Measurements from ENCODE around the gene SPO11. TPM values are rescaled to one million over a fixed set of nuclear protein-coding genes. Genes with fewer than 3 reads are reported as not detected.
"Not testable (repeated sequence)": the region's sequence is repeated elsewhere in the genome, so short reads cannot be mapped to it uniquely, and the experiment has no call there.

Gene SPO11
- total and polyA plus RNA-seq, 2 of the 13 experiments (the other 11 are each of a cell fraction or from before 2014, with no cell fraction given): not detected

DNA sequence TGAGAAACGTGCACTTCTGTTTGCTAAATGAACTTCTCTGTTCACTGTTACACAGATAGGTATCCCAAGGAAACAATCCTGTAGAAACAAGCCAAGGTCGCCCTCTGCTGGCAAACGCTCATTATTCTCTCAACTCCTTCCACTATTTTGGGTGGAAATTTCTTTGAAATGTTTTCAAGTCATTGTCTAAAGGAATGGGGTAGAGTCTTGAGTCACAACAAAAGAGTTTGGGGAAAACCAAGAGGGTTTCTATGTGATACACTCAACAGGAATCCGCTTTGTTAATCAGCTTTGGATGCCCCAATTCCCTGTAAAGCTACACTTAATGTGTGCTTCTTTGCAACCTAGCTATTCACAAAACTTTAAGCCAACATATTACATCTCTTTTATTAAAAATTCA lies 16.9 kb downstream of the SPO11 start (continued):
- TF ChIP-seq STAG1 (CRISPR knock-in tag; IDR thresholded peaks at IDR 0.05) (peak; percentile 98), FOXA3 (CRISPR knock-in tag; IDR thresholded peaks at IDR 0.05) (no peak)

GRCh38 chr20:57347393-57347792 lies 17.8 kb downstream of the SPO11 start:
- TF ChIP-seq GATAD1 (CRISPR knock-in tag; IDR thresholded peaks at IDR 0.05): no peak
- peak; percentile 56 for TF ChIP-seq ZNF629 (CRISPR knock-in tag; conservative IDR thresholded peaks at IDR 0.05)
- no peak for ATAC-seq
- Histone ChIP-seq H4K20me1 (ENCODE audit: insufficient read depth, low read length) (peaks cover 10% of the 10 kb centered on the region), H3K4me1 (ENCODE audit: insufficient read depth, low read length) (peaks cover 6% of the 10 kb centered on the region), H3K4me2 (ENCODE audit: low read depth, low read length) (no peak overlapping the region), H3K79me2 (ENCODE audit: insufficient read depth, low read length) (peaks cover 12% of the 10 kb centered on the region), H2AFZ (ENCODE audit: low read length) (no peak overlapping the region), H3K27ac (ENCODE audit: extremely low read length, insufficient read depth, low read length) (no peak overlapping the region), H3K4me3 (replicated peaks in 1 of 3; ENCODE audit: insufficient read depth in 1 of 3, low read depth in 2 of 3, low read length in 3 of 3) (no peak overlapping the region), H3K36me3 (replicated peaks in 1 of 2; ENCODE audit: control insufficient read depth in 1 of 2, insufficient read depth in 2 of 2, low read length in 2 of 2) (no peaks in the 10 kb centered on the region), H3K27me3 (ENCODE audit: control insufficient read depth in 1 of 2, insufficient read depth in 2 of 2, low read length in 2 of 2) (no peaks in the 10 kb centered on the region; a peak in 1 of 5 replicates), H3K9ac (ENCODE audit: insufficient read depth, low read depth, low read length) (no peak overlapping the region), H3K9me3 (ENCODE audit: low read length) (no peaks in the 10 kb centered on the region)
- POLR2A ChIA-PET: no interaction called here
- in situ Hi-C loops (cut with HindIII; ENCODE audit: extremely low pct_ligation_motif_present, low pct_unique_long_range_greater_than_20kb) (no loop called here), intact Hi-C loops (cut with micrococcal nuclease; ENCODE audit: unreplicated experiment) (loop anchor here (5.0 to 10.0 kb wide), 2 partner anchors 85 to 103 kb away; no protein-coding TSS in a partner anchor)
- WGBS (ENCODE audit: low lambda C conversion rate): 26% methylated on average over 4 of the region's 4 CpGs
- no TSS peak for BruUV-seq (replicated peaks)
- CTCF ChIA-PET (ENCODE audit: low intra/inter-chr PET ratio, low total read pairs): interaction anchor here (6.5 kb wide), 1 partner anchor 256 kb away, joined by 176 read pairs; no protein-coding TSS in a partner anchor
- DNase-seq (ENCODE audit: low spot score): no peak
- FAIRE-seq: no peak

- WGBS (ENCODE audit: low lambda C conversion rate): 87% methylated on average over 30 of the region's 47 CpGs
- H3K27ac ChIP-seq (ENCODE audit: extremely low read length, insufficient read depth, low read length): not testable (repeated sequence)
Measured at GRCh38 chr20:57348200-57348921, 18.8 kb downstream of the SPO11 start.

More at GRCh38 chr20:57348200-57348921, 18.8 kb downstream of the SPO11 start:
- in situ Hi-C loops (cut with HindIII; ENCODE audit: extremely low pct_ligation_motif_present, low pct_unique_long_range_greater_than_20kb); H3K36me3 ChIP-seq (replicated peaks in 1 of 2; ENCODE audit: control insufficient read depth in 1 of 2, insufficient read depth in 2 of 2, low read length in 2 of 2); ATAC-seq; H3K4me2 ChIP-seq (ENCODE audit: low read depth, low read length); H4K20me1 ChIP-seq (ENCODE audit: insufficient read depth, low read length); FAIRE-seq; POLR2A ChIA-PET; H3K4me3 ChIP-seq (replicated peaks in 1 of 3; ENCODE audit: insufficient read depth in 1 of 3, low read depth in 2 of 3, low read length in 3 of 3); BruUV-seq (replicated peaks); H2AFZ ChIP-seq (ENCODE audit: low read length); H3K27me3 ChIP-seq (ENCODE audit: control insufficient read depth in 1 of 2, insufficient read depth in 2 of 2, low read length in 2 of 2); DNase-seq (ENCODE audit: low spot score); H3K9ac ChIP-seq (ENCODE audit: insufficient read depth, low read depth, low read length); H3K9me3 ChIP-seq (ENCODE audit: low read length): not testable (repeated sequence)
- CTCF ChIA-PET (ENCODE audit: low intra/inter-chr PET ratio, low total read pairs): interaction anchor here (6.5 kb wide), 1 partner anchor 257 kb away, joined by 176 read pairs; no protein-coding TSS in a partner anchor
- intact Hi-C loops (cut with micrococcal nuclease; ENCODE audit: unreplicated experiment): loop anchor here (5.0 to 10.0 kb wide), 2 partner anchors 86 to 104 kb away; no protein-coding TSS in a partner anchor
- H3K4me1 ChIP-seq (ENCODE audit: insufficient read depth, low read length): peaks cover 16% of the 10 kb centered on the region
- peaks cover 22% of the 10 kb centered on the region for H3K79me2 ChIP-seq (ENCODE audit: insufficient read depth, low read length)
